ENCODE data around the gene LDHA.

LDHA gene

DNA sequence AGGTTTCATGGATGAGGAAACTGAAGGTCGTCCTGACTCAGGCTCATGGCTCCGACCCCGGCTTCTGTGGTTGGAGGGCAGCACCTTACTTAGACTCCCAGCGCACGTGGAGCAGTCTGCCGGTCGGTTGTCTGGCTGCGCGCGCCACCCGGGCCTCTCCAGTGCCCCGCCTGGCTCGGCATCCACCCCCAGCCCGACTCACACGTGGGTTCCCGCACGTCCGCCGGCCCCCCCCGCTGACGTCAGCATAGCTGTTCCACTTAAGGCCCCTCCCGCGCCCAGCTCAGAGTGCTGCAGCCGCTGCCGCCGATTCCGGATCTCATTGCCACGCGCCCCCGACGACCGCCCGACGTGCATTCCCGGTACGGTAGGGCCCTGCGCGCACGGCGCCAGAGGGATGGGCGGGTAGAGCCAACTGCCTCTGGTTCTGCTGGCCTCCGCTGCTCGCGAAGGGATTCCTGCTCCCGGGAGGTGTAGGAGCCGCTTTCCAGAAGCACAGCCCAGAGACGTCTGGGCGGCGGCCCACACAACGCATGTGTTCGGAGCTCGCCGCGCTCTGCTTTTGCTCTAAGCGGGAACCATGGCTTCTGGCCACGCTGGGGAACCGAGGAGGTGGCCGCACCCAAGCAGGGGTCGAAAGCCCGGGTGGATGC is at the start of gene LDHA:
TSS of gene LDHA (plus strand) at position 289 of the 653 bp plus-strand sequence. CDS start 2,280 bp downstream, outside the sequence.
- peak; percentile 96 to 99 (median 98) for DNase-seq

DNA sequence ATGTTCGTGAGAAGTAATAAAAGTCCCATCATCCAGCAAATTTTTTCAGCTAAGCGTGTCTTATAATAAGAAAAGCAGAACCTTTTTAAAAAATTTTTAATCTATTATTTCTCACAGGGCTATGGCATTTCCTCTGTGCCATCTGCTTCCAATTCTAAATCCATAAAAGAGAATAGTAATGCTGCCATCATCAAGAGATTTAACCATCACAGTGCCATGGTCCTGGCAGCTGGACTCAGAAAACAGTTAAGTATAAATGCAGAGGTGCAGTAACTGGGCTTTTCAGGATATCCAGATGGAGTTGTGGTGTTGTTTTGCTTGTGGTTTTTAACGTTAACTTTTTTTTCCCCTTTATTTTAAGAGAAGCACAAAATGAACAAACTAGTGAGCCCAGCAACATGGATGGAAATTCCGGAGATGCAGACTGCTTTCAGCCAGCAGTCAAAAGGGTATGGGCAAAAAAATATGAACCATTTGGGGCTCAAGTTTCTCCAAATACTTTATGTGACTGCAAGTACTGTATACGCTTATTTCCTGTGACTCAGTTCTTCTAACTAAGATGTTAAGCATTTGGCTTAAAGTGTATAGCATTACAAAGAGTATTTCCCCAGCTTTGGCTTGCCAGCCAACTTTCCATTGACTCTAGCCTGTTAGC is 46.8 kb upstream of the LDHA start:
- DNase-seq = no peak

DNA sequence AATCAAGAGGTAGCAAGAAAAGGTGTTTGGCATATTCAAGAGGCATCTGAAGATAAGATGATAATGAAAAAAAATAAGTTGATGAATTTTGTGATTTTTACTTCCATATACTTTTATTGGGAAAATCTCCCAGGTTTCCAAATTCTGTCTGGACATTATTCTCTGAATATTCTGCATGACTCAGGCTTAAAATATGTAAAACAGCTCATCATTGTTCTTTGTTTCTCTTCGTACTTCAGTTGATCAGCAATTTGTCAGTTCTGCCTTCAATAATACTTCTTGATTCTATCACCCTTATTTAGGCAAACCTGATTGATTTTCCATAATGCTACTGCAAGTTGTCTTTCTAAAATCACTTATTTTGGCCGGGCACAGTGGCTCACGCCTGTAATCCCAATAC is 41.8 kb upstream of the LDHA start:
- DNase-seq = no peak

DNA sequence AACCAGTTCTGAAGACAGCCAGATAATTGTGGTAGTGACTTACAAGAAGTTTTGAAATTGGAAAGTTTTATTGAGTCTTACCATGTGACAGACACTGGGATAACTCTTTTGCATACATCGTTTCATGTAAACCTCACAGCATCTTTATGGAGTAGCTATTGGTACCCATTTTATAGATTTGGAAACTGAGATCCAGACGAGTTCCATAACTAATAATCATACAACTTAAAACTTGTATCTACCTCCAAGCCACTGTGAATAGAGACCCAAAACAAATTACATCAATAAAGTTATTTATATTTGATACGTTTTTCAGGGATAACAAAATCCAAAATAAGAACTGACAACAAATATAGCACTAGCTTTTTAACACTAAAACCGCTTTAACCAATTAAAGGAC is 35.7 kb upstream of the LDHA start:
- no peak for DNase-seq

DNA sequence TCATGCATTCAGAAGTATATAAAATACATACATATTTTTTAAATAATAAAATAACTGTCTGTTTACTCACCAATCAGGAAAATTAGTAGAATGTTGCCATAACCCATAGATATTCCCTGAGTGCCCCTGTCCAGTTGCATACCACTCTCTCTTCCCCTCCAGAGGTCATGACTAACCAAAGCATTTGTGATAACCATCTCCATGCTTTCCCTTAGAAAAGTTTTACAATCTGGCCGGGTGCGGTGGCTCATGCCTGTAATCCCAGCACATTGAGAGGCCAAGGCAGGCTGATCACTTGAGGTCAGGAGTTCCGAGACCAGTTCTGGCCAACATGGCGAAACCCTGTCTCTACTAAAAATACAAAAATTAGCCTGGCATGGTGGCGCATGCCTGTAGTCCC is 33.2 kb upstream of the LDHA start:
- no peak for DNase-seq

DNA sequence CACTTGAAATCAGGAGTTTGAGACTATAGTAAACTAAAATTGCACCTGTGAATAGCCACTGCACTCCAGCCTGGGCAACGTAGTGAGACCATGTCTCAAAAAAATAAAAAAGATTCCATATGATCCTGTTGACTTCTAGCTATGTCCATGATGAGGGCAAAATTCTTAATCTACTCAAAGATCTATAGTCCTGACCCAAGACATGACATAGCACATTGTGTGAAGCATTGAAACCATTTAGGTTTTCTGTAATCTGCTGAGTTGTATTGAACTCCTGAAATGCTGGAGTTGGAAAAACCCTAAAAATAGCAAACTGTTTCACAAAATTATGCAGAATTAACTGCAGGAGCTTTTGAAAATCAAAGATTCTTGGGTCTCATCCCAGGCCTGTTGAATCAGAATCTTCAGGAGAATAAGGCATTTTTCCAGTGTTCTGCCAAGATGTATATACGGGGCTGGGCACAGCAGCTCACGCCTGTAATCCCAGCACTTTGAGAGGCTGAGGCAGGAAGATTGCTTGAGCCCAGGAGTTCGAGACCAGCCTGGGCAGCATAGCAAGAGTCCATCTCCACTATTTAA is 29.8 kb upstream of the LDHA start:
- DNase-seq = no peak

DNA sequence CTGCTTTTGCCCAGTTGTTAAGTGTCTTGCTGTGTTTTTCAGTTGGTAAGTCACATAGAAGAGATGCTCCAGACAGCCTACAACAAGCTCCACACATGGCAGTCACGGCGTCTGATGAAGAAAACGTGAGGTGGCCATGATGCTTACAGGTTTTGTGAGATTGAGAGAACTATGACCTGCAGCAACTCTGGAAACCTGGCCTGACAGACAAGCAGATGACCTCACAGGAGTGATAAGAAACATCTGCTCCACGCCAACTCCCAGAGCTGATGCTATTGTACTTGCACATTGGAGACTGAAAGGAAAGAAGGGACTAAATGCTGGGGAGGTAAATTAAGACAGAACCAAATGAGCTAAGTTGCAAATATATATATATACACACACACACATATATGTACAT is 28.6 kb upstream of the LDHA start:
- no peak for DNase-seq

DNA sequence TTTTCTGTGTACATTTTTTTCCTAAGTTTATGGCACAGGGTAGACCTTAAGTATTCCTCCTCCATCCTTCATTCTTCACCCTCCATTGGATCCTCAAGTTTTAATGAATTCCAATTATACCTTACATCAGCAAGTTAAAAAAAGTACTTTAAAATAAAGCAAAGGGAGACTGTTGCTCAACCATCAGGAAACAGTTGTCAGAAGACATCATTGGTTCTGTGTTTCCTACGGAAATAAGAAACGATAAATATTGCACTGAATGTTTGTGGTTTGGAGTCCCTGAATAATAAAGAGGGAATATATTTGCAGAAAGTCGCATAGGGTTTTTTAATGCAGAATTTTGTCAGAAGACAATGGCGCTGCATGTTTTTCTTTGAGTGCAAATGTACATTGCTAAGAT is 28.1 kb upstream of the LDHA start:
- DNase-seq = no peak

DNA sequence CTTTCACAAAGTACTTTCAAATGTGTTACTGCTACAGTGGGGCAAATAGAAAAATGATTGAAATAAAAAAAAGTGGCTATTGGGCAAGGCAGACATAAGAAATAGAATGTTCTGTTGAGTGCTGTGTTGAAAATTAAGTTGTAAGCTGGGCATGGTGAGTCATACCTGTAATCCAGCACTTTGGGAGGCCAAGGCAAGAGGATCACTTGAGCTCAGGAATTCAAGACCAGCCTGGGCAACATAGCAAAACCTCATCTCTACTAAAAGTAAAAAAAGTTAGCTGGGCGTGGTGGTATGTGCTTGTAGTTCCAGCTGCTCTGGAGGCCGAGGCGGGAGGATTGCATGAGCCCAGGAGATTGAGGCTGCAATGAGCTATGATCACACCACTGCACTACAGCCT is 26.9 kb upstream of the LDHA start:
- no peak for DNase-seq

DNA sequence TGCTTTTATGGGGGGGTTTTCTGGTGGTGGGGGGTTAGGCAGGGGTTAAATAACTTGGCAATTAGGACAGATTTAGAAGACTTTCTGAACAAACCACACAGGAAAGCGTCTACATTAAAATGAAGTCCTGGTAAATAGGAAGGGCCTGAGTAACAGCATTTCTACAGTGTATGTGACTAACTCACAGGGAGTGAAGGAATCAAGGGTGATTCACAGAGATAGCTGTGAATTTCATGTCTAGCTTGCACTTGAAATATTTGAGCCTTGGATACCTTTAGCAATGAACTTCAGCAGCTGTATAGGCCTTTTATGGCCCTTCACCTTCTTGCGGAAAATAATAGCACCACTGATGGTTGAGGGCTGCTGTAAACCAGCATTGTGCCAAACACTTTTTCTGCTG is 26.1 kb upstream of the LDHA start:
- DNase-seq = no peak

DNA sequence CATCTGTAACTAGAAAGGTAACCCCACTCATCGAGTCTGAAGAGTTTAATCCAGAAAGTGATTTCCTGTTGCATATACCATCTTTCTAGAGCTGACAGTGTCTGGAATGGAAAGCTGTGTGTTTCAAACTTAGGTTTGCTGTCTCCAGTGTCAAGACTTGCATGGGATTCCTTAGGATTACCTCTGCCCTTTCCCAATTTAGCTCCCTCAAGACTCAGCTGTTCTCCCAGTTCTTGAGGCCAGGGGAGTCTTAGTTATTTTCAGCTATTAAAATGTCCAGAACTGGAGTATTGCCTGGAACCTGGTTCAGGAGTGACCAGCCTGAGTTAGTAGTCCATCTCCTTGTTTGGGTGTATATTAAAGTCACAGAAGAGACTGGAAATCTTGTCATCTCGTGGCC is 25.0 kb upstream of the LDHA start:
- no peak for DNase-seq

DNA sequence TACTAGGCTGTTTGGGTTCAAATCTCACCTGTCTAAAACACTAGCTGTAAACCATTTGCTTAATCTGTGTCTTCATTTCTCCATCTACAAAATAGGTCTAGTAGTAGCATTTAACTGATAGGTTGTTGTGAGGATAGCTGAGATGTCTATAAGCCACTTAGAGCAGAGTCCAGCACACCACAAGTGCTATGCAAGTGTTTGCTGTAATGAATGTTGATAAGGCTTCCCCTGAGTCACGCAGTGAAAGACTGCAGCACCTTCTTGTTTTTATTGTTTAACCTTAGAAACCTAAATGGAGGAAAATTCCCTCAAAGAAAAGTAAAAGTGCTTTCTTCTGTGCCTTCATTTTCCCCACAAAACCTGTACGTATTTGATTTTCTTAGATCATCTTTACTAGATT is 23.1 kb upstream of the LDHA start:
- no peak for DNase-seq

DNA sequence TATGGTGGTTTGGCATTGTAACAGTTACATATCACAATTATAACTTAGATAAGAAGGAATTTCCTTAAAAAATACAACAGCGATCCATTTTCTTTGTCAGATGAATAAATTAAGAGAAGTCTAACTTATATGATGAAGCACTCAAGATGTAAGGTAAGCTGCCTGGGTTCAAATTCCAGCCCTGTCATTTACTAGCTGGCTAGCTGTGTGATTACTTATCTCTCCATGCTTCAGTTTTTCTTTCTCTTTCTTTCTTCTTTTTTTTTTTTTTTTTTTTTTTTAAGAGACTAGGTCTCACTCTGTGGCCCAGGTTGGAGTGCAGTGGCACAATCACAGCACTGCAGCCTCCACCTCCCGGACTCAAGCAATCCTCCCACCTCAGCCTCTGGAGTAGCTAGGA is 22.2 kb upstream of the LDHA start:
- DNase-seq = no peak

DNA sequence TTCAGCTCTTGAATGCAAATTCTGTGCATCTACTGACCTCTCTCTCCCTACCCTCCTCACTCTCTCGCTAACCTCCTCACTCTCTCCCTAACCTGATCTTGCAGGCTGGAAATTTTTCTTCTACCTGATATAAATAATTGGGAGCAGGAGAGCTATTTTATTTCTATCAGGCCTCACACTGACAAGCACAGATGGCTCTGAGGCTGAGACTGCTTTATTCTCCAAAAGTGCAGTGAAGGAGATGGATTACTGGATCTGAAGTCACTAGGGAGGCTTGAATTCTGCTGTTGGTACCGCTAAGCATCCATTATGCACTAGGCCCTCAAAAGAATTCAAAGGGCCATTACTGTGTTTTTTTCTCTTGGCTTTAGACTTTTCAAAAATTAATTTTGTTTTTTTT is 19.4 kb upstream of the LDHA start:
- DNase-seq = no peak

DNA sequence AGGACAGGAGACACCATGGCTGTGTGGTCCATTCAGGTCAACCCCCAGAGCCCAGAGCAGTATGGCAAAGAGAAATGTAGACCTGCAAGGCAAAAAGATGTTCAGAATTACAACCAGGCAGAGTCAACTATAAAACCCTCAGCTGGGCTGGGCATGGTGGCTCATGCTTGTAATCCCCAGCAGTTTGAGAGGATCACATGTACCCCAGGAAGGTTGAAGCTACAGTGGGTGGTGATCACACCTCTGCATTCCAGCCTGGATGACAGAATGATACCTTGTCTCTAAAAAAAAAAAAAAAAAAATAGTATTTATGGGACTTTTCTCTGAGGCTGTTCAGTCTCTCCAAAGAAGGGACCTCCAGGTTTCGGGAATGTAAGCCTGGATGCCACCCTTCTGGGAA is 18.4 kb upstream of the LDHA start:
- no peak for DNase-seq

DNA sequence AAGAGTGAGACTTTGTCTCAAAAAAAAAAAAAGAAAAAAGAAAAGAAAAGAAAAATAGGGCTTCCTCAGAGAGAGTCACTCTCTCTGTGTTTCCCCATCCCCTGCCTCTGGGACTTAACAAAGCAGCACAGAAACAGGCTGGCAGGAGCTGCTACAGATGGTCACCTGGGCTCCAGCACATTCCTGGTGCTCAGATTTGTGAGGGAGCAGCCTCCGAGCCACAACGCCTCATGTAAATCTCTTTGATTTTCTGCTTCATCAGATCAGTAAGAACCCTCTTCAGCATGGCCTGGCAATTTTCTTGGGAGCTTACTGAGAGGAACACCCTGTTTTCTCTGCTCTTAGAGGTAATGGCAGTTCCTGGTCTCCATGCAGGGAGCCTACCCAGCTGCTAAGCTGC is 15.2 kb upstream of the LDHA start:
- no peak for DNase-seq

DNA sequence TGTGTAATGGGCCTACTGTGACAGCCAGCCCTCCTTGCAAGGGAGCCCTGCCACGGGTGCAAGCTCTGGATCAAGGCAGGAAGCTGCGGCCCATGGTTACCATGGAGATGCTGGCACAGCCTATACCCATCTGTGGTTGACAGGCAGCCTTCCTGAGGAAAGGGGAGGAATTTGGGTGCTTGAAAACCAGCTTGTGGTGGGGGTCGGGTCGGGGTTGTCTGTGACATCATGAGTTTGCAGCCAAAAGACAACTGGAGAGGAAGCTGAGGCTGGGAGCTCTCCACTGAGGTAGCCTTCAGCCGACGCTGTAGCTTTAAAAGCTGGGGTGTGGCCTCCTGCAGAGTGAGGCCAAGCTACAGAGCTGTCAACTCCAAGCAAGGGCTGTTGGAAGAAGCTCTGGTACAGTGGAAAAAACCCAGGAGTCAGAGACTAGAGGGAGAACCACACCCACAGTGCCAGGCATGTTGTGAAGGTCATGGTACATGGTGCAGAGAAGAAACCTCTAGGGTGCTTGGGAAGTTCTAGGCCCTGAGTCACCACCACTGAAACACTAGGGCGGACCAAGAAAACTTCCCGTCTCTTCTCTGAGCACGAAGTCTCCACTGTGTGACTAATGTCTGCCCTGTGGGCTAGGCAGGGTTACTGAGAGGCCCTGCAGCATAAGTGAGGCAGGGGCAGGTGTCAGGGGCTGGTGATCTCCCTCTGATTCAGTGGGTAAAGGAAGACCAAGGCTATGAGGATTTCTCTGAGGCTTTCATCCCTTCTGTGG is 10.8 kb upstream of the LDHA start:
- DNase-seq = peak; percentile 92 to 97 (median 95)

DNA sequence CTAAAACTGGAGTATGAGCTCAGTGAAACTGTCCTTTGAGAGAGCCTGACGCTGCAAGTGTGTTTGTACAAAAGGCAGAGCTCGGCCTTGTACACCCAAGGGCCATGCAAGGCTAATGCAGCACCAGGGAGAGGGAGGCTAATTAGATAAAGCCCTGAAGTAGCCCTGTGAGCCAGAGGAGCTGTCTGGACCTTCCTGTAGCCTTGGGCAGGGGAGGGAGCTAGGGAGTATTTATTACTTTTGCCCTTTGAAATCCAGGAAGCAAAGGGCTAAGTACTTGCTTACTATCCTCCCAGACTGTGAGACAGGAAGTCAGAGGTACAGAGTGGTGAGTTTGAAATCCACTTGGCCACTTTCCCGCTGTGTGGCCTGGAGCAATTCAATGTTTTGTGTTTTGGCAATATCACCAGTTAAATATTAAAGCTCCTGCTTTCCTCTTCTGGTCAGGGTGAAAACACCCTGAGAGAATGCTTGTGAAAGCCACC is 10.2 kb upstream of the LDHA start:
- DNase-seq = no peak

DNA sequence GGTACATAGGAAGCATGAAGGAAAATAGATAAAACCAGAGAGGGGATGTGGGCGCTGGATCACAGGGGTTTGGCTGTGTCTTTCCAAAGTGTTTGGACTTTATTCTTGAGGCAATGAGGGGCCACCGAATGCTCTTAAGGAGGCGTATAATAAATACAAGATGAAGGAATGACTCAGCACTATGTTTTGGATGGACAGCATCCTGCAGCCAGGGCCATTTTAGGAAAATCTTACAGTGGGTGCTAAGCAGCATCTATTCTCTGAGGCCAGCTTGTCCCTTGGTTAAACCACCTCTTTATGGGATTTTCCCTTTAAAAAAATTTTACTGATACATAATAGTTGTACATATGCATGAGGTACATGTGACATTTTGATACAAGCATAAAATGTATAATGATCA is 4.3 kb upstream of the LDHA start:
- DNase-seq = no peak

DNA sequence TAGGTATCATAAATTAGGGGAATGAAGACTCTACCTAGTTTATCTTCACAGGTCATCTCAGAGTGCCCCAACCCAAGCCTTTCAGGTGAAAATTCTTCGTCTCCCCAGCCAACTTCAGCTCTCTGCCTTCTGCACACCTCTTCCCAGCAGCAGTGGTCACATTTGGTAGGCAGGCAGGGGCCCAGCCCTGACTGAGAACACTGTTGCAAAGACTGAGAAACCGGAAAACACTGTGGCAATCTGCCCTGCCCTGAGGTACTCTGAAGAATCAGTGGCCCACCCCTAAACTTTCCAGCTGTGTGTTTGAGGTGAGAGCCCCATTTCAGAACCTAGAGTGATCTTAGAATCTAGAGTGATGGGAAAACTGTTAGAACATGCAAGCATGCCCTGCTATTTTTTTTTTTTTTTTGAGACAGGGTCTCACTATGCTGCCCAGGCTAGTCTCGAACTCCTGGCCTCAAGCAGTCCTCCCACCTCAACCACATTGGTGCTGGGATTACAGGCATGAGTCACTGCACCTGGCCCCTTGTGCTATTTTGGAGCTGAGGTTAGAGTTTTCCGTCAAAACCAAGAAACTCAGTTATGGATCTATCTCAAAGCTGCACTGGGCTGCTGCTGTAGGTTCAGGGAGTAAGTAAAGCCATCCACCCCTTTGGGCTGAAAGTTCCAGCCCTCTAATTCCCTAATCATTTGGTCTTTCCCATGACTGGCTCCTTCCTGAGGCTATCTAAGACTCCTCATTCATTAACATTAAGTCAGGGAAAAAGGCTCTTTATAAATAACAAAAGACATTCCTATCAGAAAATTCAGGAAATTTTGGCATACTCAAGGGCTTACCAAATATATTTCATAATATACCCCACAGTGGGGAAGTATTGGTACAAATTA is 1.7 kb upstream of the LDHA start:
- DNase-seq = no peak

DNA sequence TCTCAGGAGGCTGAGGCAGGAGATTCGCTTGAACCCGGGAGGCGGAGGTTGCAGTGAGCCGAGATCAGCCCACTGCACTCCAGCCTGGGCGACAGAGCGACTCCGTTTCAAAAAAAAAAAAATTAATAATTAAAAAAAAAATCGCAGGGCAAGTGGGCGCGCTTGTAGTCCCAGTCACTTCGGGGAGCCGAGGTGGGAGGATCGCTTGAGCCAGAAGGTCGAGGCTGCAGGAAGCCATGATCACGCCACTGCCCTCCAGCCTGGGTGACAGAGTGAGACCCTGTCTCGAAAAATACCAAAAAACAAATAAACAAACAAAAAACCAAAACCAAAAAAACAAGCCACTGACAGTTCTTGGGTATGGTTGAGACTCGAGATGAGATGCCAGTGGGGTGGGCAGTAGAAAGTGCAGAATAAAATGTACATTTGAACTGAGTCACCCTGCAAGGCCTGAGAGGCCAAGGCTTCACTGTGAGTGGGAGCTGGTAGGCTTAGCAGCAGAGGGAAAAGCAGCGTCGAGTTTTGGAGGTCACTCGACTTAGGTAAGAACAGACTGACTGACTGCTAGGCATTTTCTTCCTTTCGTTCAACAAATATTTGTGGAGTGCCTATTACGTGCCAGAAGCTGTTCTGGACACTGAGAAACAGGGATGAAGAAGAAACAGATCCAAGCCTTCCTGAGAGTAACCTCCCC is 635 bp upstream of the LDHA start:
- peak; percentile 41 to 57 (median 44) for DNase-seq

Data from suppressor macrophage treated with lipopolysaccharide for 1 hour (primary cell).